OCI-LY3 (cell line): ENCODE results near the gene DHFR.

Experiments
- CTCF ChIP-seq: fragments of 200-600, 300-600 bp; sonication (generic); IDR thresholded peaks from 2 replicates; pipeline ENCODE4 v1.5.1; 2014; ENCODE audit warnings: antibody characterized with exemption, low read length, low read depth
- EZH2phosphoT487 ChIP-seq: fragments of 200-600 bp; shearing (Covaris generic); IDR thresholded peaks from 2 replicates; pipeline ENCODE4 v1.6.1; 2018; ENCODE audit warnings: antibody characterized with exemption, mixed run types, low read depth

GRCh38 chr5:80665057-80665456, 10.3 kb upstream of the DHFR start:
- TF ChIP-seq CTCF (no peak), EZH2phosphoT487 (no peak)
